ENCODE data around the gene USP34.

The USP34 gene

DNA sequence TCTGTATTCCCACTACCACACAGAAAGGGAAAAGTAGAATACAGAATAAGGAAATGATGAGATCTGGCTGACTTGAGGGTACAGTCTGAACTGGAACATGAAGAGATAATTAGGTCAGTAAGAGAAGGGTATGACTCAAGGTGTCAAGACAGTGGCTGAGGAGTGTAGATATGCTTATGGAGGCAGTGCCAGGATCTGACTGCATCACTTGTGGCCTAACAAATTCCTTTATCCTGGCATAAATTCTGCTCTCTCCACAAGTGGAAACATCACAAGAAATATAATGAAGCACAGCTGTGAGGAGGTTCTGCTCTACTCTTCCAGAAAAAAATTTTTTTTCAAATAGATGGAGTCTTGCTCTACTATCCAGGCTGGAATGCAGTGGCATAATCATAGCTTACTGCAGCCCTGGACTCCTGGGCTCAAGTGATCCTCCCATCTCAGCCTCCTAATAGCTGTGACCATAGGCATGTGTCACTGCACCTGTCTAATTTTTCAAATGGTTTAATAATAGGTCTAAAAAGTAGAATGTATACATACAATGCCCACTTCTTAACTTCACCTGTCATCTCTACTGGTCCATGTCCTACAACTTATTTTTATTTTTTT lies 223.6 kb downstream of the USP34 start:
- peak; percentile 98 for DNase-seq (ENCODE audit: low read depth)
- TF ChIP-seq, protein P1, sequence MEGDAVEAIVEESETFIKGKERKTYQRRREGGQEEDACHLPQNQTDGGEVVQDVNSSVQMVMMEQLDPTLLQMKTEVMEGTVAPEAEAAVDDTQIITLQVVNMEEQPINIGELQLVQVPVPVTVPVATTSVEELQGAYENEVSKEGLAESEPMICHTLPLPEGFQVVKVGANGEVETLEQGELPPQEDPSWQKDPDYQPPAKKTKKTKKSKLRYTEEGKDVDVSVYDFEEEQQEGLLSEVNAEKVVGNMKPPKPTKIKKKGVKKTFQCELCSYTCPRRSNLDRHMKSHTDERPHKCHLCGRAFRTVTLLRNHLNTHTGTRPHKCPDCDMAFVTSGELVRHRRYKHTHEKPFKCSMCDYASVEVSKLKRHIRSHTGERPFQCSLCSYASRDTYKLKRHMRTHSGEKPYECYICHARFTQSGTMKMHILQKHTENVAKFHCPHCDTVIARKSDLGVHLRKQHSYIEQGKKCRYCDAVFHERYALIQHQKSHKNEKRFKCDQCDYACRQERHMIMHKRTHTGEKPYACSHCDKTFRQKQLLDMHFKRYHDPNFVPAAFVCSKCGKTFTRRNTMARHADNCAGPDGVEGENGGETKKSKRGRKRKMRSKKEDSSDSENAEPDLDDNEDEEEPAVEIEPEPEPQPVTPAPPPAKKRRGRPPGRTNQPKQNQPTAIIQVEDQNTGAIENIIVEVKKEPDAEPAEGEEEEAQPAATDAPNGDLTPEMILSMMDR (conservative IDR thresholded peaks at IDR 0.05; ENCODE audit: low read length), result no peak
- no peak overlapping the region for H3K4me3 ChIP-seq (ENCODE audit: low read length)

DNA sequence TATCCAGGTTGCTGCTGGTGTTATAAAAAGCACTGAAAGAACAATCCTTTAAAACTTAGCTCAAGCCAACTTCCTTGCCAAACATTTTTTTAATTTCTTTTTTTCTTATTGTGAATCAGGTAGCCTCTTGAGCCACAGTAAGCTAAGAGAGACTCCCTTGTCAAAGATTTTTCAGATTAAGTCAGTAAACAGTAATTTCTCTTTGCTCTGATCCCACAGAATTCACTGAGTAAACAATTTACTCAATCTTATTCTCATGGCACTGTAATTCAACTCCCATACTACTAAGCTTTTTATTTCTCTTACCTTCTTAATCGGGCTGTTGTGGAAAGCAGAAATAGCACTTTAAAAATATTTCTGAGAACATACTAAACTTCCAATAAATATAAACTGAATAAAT lies 226.2 kb downstream of the USP34 start:
- H3K4me3 ChIP-seq (ENCODE audit: low read length), result no peak overlapping the region
- TF ChIP-seq, protein P1 (conservative IDR thresholded peaks at IDR 0.05; ENCODE audit: low read length), result no peak
- no peak for DNase-seq (ENCODE audit: low read depth)

DNA sequence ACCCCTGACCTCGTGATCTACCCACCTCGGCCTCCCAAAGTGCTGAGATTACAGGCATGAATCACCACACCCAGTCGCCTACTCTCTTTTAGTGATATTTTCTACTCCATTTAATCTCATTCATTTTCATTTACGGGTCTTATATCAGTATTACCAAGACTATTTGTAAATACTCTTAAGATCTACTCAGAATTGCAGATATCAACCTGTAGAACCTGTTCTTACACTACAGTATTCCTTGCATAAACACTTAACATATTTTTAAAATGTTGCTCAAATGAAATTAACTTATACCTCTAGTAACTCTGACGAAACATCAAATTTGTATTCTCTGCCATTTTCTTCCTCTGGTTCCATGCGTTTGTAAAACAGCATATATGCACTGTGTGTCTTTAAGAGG lies 229.6 kb downstream of the USP34 start:
- DNase-seq (ENCODE audit: low read depth), result no peak
- no peak overlapping the region for H3K4me3 ChIP-seq (ENCODE audit: low read length)
- TF ChIP-seq, protein P1 (conservative IDR thresholded peaks at IDR 0.05; ENCODE audit: low read length), result no peak

DNA sequence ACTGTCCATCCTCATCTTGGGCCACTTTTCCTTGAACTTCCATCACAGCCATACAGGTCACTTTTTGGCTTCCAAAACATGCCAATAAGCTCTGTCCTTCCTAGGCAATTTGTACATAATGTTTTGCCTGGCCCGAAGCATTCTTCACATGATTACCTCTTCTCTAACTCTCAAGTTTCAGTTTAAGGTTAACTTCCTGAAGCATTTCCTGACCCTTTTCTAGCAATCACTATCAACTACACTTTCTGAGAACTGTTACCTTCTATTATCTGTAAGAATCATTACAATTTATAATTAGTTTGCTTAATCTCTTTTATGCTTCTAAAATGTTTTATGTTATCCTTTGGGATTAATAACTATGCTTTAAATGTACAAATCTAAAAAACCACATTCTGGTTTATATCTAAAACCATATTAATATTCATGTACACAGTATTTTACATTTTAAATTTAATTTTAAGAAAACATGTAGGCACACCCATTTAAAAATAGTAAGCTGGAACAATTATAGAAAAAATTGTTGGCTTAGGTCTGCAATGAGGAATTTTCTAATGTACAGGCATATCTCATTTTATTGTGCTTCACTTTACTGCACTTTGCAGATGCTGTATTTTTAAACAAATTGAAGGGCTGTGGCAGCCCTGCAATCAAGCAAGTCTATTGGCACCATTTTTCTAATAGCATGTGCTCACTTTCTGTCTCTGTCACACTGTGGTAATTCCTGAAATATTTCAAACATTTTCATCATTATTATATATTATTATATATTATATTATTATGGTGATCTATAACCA lies 232.5 kb downstream of the USP34 start:
- TF ChIP-seq, protein P1 (conservative IDR thresholded peaks at IDR 0.05; ENCODE audit: low read length), result no peak
- DNase-seq (ENCODE audit: low read depth), result no peak
- no peak overlapping the region for H3K4me3 ChIP-seq (ENCODE audit: low read length)

- TF ChIP-seq, protein P1 (conservative IDR thresholded peaks at IDR 0.05; ENCODE audit: low read length), result no peak
- DNase-seq (ENCODE audit: low read depth), result no peak
- no peak overlapping the region for H3K4me3 ChIP-seq (ENCODE audit: low read length)
Observed at GRCh38 chr2:61235716-61236115, 235.2 kb downstream of the USP34 start.

- no peak overlapping the region for H3K4me3 ChIP-seq (ENCODE audit: low read length)
- TF ChIP-seq, protein P1 (conservative IDR thresholded peaks at IDR 0.05; ENCODE audit: low read length), result no peak
- no peak for DNase-seq (ENCODE audit: low read depth)
Observed at GRCh38 chr2:61233581-61233980, 237.3 kb downstream of the USP34 start.

DNA sequence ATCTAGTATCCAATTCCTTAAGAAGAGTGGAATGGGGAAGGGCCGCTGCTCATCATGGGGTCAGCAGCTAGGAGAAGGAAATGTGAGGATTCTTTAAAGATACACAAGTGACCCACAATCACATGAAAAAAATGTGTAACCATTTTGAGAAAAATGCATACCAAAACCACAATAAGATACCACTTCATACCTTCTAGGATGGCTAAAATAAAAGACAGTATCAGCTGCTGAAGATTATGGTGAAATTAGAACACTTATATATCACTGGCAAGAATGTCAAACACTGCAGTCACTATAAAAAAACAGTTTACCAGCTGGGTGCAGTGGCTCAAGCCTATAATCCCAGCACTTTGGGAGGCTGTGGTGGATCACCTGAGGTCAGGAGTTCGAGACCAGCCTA lies 241.0 kb downstream of the USP34 start:
- DNase-seq (ENCODE audit: low read depth), result peak; percentile 2
- H3K4me3 ChIP-seq (ENCODE audit: low read length), result no peak overlapping the region
- TF ChIP-seq, protein P1 (conservative IDR thresholded peaks at IDR 0.05; ENCODE audit: low read length), result no peak
